Measurements from ENCODE around the gene LINC00237. TPM values are rescaled to one million over a fixed set of nuclear protein-coding genes. Genes with fewer than 3 reads are reported as not detected.

The LINC00237 gene
- total and polyA plus RNA-seq, 2 of the 8 experiments (the other 6 are each of a cell fraction or from before 2014, with no cell fraction given), result 0.28 to 1.4 TPM

GRCh38 chr20:21143194-21143890 lies 37.2 kb upstream of the LINC00237 start:
- H4K20me1 ChIP-seq (replicated peaks in 1 of 2; ENCODE audit: control insufficient read depth in 1 of 2, insufficient read depth in 2 of 2, low read length in 2 of 2), result no peaks in the 10 kb centered on the region
- no peak overlapping the region for H2BK120ac ChIP-seq (replicated peaks; ENCODE audit: low read depth, low read length)
- H3K4me1 ChIP-seq (replicated peaks in 1 of 4; ENCODE audit: control insufficient read depth in 3 of 4, insufficient read depth in 4 of 4, low read length in 3 of 4), result no peaks in the 10 kb centered on the region
- H3K36me3 ChIP-seq (ENCODE audit: control insufficient read depth in 2 of 4, insufficient read depth in 4 of 4, low read length in 3 of 4), result peaks cover 0 to 6% (median 1%) of the 10 kb centered on the region in 4 experiments; a peak in 3 of 8 replicates
- H3K56ac ChIP-seq (replicated peaks; ENCODE audit: insufficient read length, low read depth, low read length), result no peak overlapping the region
- H2BK5ac ChIP-seq (ENCODE audit: low read depth, low read length), result no peak overlapping the region
- H3K4me3 ChIP-seq (ENCODE audit: extremely low read depth in 1 of 4, insufficient read depth in 2 of 4, low read depth in 3 of 4, low read length in 4 of 4), result no peak overlapping the region
- H3K18ac ChIP-seq (ENCODE audit: extremely low read depth, low read length), result no peak overlapping the region
- H2BK20ac ChIP-seq (ENCODE audit: low read length), result no peak overlapping the region
- H3K27me3 ChIP-seq (replicated peaks in 1 of 4; ENCODE audit: control insufficient read depth in 3 of 4, extremely low read depth in 1 of 4, insufficient read depth in 3 of 4, low read length in 3 of 4), result no peaks in the 10 kb centered on the region
- no peak overlapping the region for H3K23ac ChIP-seq (ENCODE audit: insufficient read length)
- ChIA-PET CTCF (ENCODE audit: partially characterized antibody) (interaction anchor here (0.8 to 1.6 kb wide), 2 partner anchors 13 to 348 kb away, joined by 3 read pairs; no protein-coding TSS in a partner anchor), POLR2A (ENCODE audit: partially characterized antibody) (interaction anchor here (1.5 kb wide), 1 partner anchor 10 kb away, joined by 4 read pairs; no protein-coding TSS in a partner anchor)
- WGBS, 2 experiments (ENCODE audit: extremely low coverage in 1 of 2, insufficient coverage in 1 of 2, insufficient read length in 1 of 2, insufficient replicate concordance in 2 of 2, low coverage in 1 of 2, low lambda C conversion rate in 2 of 2, missing lambda C conversion rate in 1 of 2), result 91% methylated on average over 7 of the region's 7 CpGs; no CpG with 5 or more reads in 1 of the 2 experiments
- no peak overlapping the region for H2AFZ ChIP-seq (ENCODE audit: low read length)
- H4K5ac ChIP-seq (ENCODE audit: insufficient read length, low read depth, low read length), result no peak overlapping the region
- FAIRE-seq (peak; percentile 42), DNase-seq (ENCODE audit: low read depth in 1 of 2, low spot score in 2 of 2) (no peak)
- no peak overlapping the region for H3K4me2 ChIP-seq (ENCODE audit: insufficient read depth in 1 of 2, low read depth in 2 of 2, low read length in 2 of 2)
- no peak overlapping the region for H3K14ac ChIP-seq (ENCODE audit: insufficient read length)
- H2AK5ac ChIP-seq (ENCODE audit: low read depth, low read length), result no peak overlapping the region
- no peaks in the 10 kb centered on the region for H3K79me1 ChIP-seq (ENCODE audit: low read depth, low read length)
- no peaks in the 10 kb centered on the region for H3K9me3 ChIP-seq (ENCODE audit: insufficient read depth in 2 of 2, low read depth in 1 of 2, low read length in 1 of 2)
- no peak overlapping the region for H4K8ac ChIP-seq (ENCODE audit: extremely low read depth, insufficient read depth, low read length)
- no peak overlapping the region for H2BK15ac ChIP-seq (ENCODE audit: low read length)
- no peak overlapping the region for H3K4ac ChIP-seq (replicated peaks; ENCODE audit: insufficient read length, low read depth, low read length)
- peaks cover 3% of the 10 kb centered on the region; the same call in 1 of the 2 replicates for H3K23me2 ChIP-seq (ENCODE audit: low read depth, low read length)
- H3K9ac ChIP-seq (replicated peaks in 1 of 4; ENCODE audit: extremely low read depth in 1 of 4, low read depth in 3 of 4, low read length in 3 of 4), result no peak overlapping the region
- no peak overlapping the region for H4K91ac ChIP-seq (replicated peaks; ENCODE audit: insufficient read length, low read length)
- H3K27ac ChIP-seq (ENCODE audit: low read depth, low read length), result no peak overlapping the region
- no peaks in the 10 kb centered on the region for H3K79me2 ChIP-seq (ENCODE audit: control insufficient read depth in 1 of 2, insufficient read depth in 2 of 2, low read length in 2 of 2)
- no peak overlapping the region for H2BK12ac ChIP-seq (ENCODE audit: low read depth, low read length)
- TF ChIP-seq SIX5 (IDR thresholded peaks at IDR 0.05; ENCODE audit: low read depth, low read length) (no peak), HDAC2 (IDR thresholded peaks at IDR 0.05; ENCODE audit: borderline replicate concordance in 1 of 2, low read depth in 2 of 2, low read length in 2 of 2) (no peak)
- TF ChIP-seq, protein P1, sequence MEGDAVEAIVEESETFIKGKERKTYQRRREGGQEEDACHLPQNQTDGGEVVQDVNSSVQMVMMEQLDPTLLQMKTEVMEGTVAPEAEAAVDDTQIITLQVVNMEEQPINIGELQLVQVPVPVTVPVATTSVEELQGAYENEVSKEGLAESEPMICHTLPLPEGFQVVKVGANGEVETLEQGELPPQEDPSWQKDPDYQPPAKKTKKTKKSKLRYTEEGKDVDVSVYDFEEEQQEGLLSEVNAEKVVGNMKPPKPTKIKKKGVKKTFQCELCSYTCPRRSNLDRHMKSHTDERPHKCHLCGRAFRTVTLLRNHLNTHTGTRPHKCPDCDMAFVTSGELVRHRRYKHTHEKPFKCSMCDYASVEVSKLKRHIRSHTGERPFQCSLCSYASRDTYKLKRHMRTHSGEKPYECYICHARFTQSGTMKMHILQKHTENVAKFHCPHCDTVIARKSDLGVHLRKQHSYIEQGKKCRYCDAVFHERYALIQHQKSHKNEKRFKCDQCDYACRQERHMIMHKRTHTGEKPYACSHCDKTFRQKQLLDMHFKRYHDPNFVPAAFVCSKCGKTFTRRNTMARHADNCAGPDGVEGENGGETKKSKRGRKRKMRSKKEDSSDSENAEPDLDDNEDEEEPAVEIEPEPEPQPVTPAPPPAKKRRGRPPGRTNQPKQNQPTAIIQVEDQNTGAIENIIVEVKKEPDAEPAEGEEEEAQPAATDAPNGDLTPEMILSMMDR (IDR thresholded peaks at IDR 0.05; ENCODE audit: control extremely low read depth in 1 of 3, insufficient read depth in 1 of 3, low read depth in 1 of 3, low read length in 3 of 3), result no peak
